Neuron (in vitro differentiated cells): ENCODE results near the gene FAM98B.

Source experiments
- H2AFZ ChIP-seq: one replicate; pipeline ENCODE4 v1.6.1; 2013; ENCODE audit warnings: low read depth, mild to moderate bottlenecking, inconsistent platforms, low read length, moderate library complexity
- H3K27me3 ChIP-seq: one replicate; pipeline ENCODE4 v1.6.1; 2013; ENCODE audit warnings: low read length; ENCODE audit not compliant: insufficient read depth
- H3K36me3 ChIP-seq: one replicate; pipeline ENCODE4 v1.6.1; 2013; ENCODE audit warnings: low read length; ENCODE audit not compliant: insufficient read depth
- H3K4me1 ChIP-seq: one replicate; pipeline ENCODE4 v1.6.1; 2013; ENCODE audit warnings: low read length; ENCODE audit not compliant: insufficient read depth
- H3K4me3 ChIP-seq: 2 replicates; pipeline ENCODE4 v1.5.1; 2013; ENCODE audit warnings: mild to moderate bottlenecking, low read length, moderate library complexity
- H3K9me3 ChIP-seq: one replicate; pipeline ENCODE4 v1.6.1; 2013; ENCODE audit warnings: low read length

FAM98B gene

DNA sequence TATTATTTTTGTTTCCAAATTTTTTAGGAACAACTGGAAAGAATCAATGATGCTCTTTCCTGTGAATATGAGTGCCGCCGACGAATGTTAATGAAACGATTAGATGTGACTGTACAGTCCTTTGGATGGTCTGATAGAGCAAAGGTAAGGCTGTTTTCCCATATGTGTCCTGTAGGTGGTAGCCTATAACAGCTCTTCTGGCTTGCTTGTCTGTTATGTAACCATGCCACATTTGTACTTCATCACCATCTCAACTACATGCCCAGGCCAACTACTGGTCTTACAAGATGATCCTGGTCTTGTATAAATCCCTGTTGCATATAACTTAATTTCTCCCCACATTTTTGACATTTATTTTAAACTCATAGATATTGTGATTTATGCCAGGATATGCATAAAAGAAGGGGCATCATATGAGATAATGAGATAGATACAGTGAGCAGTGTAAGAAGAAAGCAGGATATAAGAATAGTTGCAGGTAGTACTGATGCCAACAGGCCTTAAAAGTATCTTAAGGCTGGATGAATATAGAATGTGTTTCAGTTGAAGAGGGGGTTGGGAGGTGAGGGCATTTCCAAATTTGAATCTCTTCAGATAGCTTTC lies 20.3 kb downstream of the FAM98B start:
- no peak overlapping the region for H2AFZ ChIP-seq
- H3K9me3 ChIP-seq = no peaks in the 10 kb centered on the region
- no peaks in the 10 kb centered on the region for H3K27me3 ChIP-seq
- peaks cover 55% of the 10 kb centered on the region for H3K36me3 ChIP-seq
- no peaks in the 10 kb centered on the region for H3K4me1 ChIP-seq
- no peak overlapping the region for H3K4me3 ChIP-seq

DNA sequence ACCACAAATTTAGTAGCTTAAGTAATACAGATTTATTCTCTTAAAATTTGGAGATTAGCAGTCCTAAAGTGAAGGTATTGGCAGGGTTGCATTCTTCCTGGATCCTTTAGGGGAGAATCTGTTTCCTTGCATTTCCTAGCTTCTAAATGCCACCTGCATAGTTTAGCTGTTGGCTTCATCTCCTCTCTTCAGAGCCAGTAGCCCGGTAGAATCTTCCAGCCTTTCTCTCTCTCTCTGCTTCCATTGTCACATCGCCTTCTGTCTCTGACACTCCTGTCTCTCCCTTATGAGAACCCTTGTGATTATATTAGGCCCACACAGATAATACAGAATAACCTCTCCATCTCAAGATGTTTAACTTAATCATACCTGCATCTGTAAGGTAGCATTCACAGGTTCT lies 21.4 kb downstream of the FAM98B start:
- Histone ChIP-seq H3K4me1 (no peaks in the 10 kb centered on the region), H3K9me3 (no peaks in the 10 kb centered on the region), H2AFZ (no peak overlapping the region), H3K27me3 (no peaks in the 10 kb centered on the region), H3K36me3 (peaks cover 49% of the 10 kb centered on the region), H3K4me3 (no peak overlapping the region)

DNA sequence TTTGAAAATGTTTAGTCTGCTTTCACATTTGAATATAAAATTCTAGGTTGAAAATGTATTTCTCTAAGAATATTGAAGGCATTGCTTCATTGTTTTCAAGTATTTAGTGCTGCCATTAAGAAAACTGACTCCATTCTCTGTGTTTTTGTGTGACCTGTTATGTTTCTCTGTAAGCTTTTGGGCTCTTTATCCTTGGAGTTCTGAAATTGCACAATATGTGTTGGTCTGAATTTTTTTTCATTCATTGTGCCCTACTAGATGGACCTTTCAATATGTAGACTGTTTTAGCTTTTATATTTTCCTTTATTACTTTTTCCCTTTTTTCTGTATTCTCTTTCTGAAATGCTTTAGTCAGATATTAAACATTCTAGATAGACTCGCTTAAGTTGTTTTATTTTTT lies 22.2 kb downstream of the FAM98B start:
- Histone ChIP-seq H3K9me3 (no peaks in the 10 kb centered on the region), H3K27me3 (no peaks in the 10 kb centered on the region), H3K4me3 (no peak overlapping the region), H2AFZ (no peak overlapping the region), H3K36me3 (peaks cover 49% of the 10 kb centered on the region), H3K4me1 (no peaks in the 10 kb centered on the region)

DNA sequence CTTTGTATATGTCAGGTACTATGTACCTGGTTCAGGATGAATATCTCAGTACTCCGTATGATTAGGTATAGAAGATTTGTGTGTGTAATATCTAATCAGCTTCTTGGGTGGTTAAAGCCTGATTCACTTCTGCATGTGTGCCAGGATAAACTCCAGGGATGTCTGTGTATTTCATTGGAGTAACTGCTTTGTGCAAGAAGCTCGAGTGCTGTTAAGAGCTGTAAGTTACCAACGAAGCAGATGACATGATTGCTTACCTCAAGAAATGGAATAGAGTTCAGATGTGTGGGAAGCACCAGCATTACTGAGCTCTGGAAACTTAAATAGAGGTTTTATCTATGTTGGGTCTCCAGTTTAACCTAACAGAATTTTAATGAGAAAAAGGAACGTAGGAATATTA lies 23.7 kb downstream of the FAM98B start:
- H3K9me3 ChIP-seq = no peaks in the 10 kb centered on the region
- H3K4me1 ChIP-seq = no peaks in the 10 kb centered on the region
- no peak overlapping the region for H2AFZ ChIP-seq
- peaks cover 55% of the 10 kb centered on the region for H3K36me3 ChIP-seq
- H3K4me3 ChIP-seq = no peak overlapping the region
- no peaks in the 10 kb centered on the region for H3K27me3 ChIP-seq

GRCh38 chr15:38479266-38479665 lies 25.3 kb downstream of the FAM98B start:
- H2AFZ ChIP-seq = no peak overlapping the region
- no peaks in the 10 kb centered on the region for H3K9me3 ChIP-seq
- H3K4me1 ChIP-seq = no peaks in the 10 kb centered on the region
- peaks cover 54% of the 10 kb centered on the region for H3K36me3 ChIP-seq
- no peak overlapping the region for H3K4me3 ChIP-seq
- H3K27me3 ChIP-seq = no peaks in the 10 kb centered on the region

DNA sequence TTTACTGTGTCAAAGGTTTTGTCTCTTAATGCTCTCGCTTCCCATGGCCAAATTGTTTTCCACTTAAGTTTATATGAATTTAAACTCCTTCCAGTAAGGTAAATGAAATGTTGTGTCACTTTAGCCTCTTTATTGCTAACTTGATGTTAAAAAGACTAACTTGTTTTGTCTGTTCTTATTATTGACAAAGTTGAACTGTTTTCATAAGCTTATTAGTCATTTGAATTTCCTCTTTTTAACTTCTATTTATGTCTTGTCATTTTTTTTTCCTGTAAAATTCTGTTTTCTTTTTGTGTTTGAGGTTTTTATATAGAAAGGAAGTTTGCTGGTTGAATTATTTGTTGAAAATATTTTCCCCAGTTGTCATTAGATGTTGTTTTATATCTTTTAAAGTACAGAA lies 25.8 kb downstream of the FAM98B start:
- no peaks in the 10 kb centered on the region for H3K27me3 ChIP-seq
- no peaks in the 10 kb centered on the region for H3K9me3 ChIP-seq
- H3K4me3 ChIP-seq = no peak overlapping the region
- no peaks in the 10 kb centered on the region for H3K4me1 ChIP-seq
- H2AFZ ChIP-seq = no peak overlapping the region
- H3K36me3 ChIP-seq = peaks cover 50% of the 10 kb centered on the region

DNA sequence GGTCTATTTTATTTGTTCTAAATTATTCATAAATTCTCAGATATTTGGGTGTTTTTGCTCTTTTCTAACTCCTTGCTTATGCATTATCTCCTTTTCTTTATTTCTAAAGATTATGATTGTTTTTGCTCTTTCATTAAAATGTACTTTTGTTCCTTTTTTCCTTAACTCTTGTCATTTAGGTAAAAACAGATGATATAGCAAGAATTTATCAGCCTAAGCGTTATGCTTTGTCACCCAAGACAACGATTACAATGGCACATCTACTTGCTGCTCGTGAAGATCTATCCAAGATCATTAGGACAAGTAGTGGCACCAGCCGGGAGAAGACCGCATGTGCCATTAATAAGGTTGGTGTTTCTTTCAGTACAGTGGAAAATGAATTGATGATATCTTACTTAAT lies 27.2 kb downstream of the FAM98B start:
- Histone ChIP-seq H3K27me3 (no peaks in the 10 kb centered on the region), H3K36me3 (peaks cover 43% of the 10 kb centered on the region), H3K4me3 (no peak overlapping the region), H3K9me3 (no peaks in the 10 kb centered on the region), H3K4me1 (no peaks in the 10 kb centered on the region), H2AFZ (no peak overlapping the region)

DNA sequence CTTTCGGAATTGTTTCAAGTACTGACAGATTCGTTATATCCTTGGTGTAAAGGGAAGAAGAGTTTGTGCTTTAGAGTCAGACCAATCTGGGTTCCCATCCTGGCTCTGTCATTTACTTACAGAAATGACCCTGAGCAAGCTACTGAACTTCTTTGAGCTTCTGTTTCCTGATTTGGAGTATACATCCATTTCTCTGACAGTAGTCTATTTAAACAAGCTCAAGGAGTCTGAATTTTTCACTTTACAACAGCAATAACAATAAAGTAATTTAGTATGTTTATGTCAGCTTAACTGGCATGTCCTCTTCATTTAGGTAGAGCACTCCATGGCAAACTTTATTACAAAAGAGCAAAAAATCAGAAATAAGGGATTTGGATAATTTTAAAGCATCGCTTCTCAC lies 27.8 kb downstream of the FAM98B start:
- no peaks in the 10 kb centered on the region for H3K4me1 ChIP-seq
- H3K9me3 ChIP-seq = no peaks in the 10 kb centered on the region
- peaks cover 44% of the 10 kb centered on the region for H3K36me3 ChIP-seq
- no peaks in the 10 kb centered on the region for H3K27me3 ChIP-seq
- H3K4me3 ChIP-seq = no peak overlapping the region
- no peak overlapping the region for H2AFZ ChIP-seq

- Histone ChIP-seq H3K4me3 (no peak overlapping the region), H2AFZ (no peak overlapping the region), H3K36me3 (peaks cover 42% of the 10 kb centered on the region), H3K4me1 (no peaks in the 10 kb centered on the region), H3K9me3 (no peaks in the 10 kb centered on the region), H3K27me3 (no peaks in the 10 kb centered on the region)
Measured at GRCh38 chr15:38482572-38482971, 28.6 kb downstream of the FAM98B start.

DNA sequence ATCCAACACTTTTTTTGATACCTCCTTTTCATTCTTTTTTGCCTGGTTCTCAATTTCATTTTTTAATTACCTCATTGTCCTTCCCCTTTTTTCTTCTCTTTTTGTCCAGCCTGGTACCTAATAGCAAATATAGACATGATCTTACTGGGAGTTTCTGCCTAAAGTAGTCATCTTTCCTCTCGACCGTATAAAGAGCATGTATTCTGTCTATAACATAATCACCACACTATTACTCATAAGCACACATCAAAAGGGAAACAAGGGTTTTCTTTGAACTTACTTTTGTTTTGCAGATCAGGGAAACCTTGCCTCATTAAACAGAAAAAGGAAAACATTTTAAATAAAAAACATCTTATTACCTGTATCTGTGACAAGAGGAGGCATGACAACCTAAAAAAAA lies 33.0 kb downstream of the FAM98B start:
- Histone ChIP-seq H2AFZ (no peak overlapping the region), H3K4me3 (no peak overlapping the region), H3K9me3 (no peaks in the 10 kb centered on the region), H3K36me3 (peaks cover 31% of the 10 kb centered on the region), H3K4me1 (peaks cover 3% of the 10 kb centered on the region), H3K27me3 (no peaks in the 10 kb centered on the region)

- Histone ChIP-seq H3K27me3 (no peaks in the 10 kb centered on the region), H3K4me3 (no peak overlapping the region), H3K9me3 (no peaks in the 10 kb centered on the region), H3K36me3 (peaks cover 27% of the 10 kb centered on the region), H2AFZ (no peak overlapping the region), H3K4me1 (peaks cover 3% of the 10 kb centered on the region)
Measured at GRCh38 chr15:38487378-38487777, 33.5 kb downstream of the FAM98B start.

- peaks cover 22% of the 10 kb centered on the region for H3K36me3 ChIP-seq
- H3K4me3 ChIP-seq = no peak overlapping the region
- peaks cover 3% of the 10 kb centered on the region for H3K4me1 ChIP-seq
- H3K9me3 ChIP-seq = no peaks in the 10 kb centered on the region
- H3K27me3 ChIP-seq = no peaks in the 10 kb centered on the region
- H2AFZ ChIP-seq = no peak overlapping the region
Measured at GRCh38 chr15:38490242-38490922, 36.5 kb downstream of the FAM98B start.

GRCh38 chr15:38496151-38496550 lies 42.2 kb downstream of the FAM98B start:
- no peak overlapping the region for H3K4me3 ChIP-seq
- H3K36me3 ChIP-seq = peaks cover 2% of the 10 kb centered on the region
- no peaks in the 10 kb centered on the region for H3K4me1 ChIP-seq
- H3K9me3 ChIP-seq = no peaks in the 10 kb centered on the region
- H3K27me3 ChIP-seq = no peaks in the 10 kb centered on the region
- H2AFZ ChIP-seq = no peak overlapping the region

DNA sequence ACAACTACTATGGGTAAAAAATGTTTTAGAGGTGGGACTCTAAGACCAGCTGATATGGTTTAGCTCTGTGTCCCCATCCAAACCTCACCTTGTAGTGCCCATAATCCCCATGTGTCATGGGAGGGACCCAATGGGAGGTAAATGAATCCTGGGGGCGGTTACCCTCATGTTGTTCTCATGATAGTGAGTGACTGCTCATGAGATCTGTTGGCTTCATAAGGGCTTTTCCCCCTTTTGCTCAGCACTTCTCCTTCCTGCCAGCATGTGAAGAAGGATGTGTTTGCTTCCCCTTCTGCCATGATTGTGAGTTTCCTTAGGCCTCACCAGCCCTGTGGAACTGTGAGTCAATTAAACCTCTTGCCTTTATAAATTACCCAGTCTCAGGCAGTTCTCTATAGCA lies 45.7 kb downstream of the FAM98B start:
- H2AFZ ChIP-seq = no peak overlapping the region
- no peaks in the 10 kb centered on the region for H3K4me1 ChIP-seq
- no peaks in the 10 kb centered on the region for H3K36me3 ChIP-seq

More for the DNA sequence above, 45.7 kb downstream of the FAM98B start:
- H3K9me3 ChIP-seq = no peaks in the 10 kb centered on the region
- no peak overlapping the region for H3K4me3 ChIP-seq
- no peaks in the 10 kb centered on the region for H3K27me3 ChIP-seq
